ENCODE data around the gene ZDHHC13. TPM values are rescaled to one million over a fixed set of nuclear protein-coding genes. Genes with fewer than 3 reads are reported as not detected.
A peak's percentile ranks its signal among the peaks of the same experiment; 100 is the strongest.

ZDHHC13 gene
- total RNA-seq, 1 donor from 2014 or later, result 4.1 TPM

DNA sequence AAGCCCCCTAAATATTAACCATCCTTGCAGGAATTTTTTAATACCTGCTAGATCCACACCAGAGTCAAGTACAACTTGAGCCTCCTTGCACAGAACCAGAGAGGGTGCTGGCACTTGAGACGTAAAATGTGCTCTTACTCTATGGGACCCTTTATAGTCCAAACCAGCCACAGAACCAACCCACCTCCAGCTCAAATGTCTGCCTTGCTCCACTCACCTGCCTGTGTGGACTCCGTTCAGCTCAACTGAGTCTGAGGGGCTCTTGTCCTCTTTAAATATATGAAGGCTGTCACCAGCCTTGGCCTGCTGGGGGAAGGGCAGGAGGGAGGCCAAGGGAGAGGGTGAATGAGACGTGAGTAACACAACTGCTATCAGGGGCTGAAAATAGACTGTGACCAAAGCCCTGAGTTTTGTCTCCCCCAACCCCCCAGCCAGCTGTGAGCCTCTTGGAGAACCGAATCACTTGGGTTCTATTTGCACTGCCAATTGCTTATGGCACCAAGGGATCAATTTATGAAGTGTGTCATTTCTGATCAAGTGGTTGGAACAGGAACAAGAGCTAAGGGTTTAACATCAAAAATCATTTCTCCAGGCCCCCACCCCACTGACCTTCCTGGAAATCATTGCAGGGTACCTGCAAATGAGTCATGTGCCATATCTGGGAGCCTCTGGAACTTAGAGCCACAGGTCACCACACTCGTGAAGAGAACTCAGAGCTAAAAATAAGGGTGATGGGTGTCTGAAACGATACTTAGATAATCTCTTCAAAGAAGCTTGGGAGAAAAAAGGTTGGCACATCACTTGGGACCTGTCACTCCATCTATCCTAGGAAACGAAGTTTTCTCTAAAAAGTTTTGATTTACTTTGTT, 85.0 kb downstream of the ZDHHC13 start, which contains the start of gene CSRP3:
Gene CSRP3, minus strand, starts transcription at position 247 of the 869 bp plus-strand sequence. CDS start 9,535 bp downstream, outside the sequence.
- peak; percentile 94 for DNase-seq (ENCODE audit: low read depth)

- no peak for DNase-seq (ENCODE audit: low read depth)
Measured at GRCh38 chr11:19204836-19205235, 87.9 kb downstream of the ZDHHC13 start.

GRCh38 chr11:19208181-19208580, 91.2 kb downstream of the ZDHHC13 start:
- DNase-seq (ENCODE audit: low read depth), result no peak

GRCh38 chr11:19208959-19209546, 92.1 kb downstream of the ZDHHC13 start:
- no peak for DNase-seq (ENCODE audit: low read depth)

DNA sequence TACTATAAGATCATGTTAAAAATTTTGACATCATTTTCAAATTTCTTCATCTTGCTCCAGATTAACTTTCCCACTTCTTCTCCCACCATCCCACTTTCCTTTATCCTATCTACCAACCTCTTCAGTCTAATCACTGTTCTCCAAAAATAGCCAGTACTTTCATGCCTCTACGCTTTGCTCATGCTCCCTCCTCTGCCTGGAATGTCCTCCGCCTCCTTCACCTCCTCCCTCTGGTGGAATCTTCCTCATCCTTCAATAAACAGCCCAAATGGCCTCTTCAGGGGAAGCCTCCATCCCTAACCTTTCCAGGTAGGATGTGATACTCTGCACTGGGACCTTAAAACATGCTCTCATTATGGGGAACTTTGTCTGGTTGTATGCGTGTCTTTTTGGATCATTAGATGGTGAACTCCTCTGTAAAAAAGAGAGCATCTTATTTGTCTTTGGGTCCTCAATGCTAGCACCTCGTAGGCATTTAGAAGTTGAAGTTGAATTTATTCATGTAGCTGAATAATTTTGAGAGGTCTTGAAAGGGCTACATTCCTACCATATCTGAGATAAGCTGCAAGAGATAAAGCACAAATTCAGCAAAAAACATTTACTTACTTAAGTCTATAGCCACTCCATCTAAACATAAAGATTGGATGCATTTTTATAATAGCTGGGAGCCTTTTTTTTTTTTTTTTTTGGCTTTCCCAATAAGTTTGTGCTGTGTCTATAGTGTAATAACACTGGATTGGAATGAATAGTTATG, 92.8 kb downstream of the ZDHHC13 start:
- peak; percentile 53 for DNase-seq (ENCODE audit: low read depth)

- peak; percentile 87 for DNase-seq (ENCODE audit: low read depth)
Measured at GRCh38 chr11:19216021-19216420, 99.1 kb downstream of the ZDHHC13 start.

DNA sequence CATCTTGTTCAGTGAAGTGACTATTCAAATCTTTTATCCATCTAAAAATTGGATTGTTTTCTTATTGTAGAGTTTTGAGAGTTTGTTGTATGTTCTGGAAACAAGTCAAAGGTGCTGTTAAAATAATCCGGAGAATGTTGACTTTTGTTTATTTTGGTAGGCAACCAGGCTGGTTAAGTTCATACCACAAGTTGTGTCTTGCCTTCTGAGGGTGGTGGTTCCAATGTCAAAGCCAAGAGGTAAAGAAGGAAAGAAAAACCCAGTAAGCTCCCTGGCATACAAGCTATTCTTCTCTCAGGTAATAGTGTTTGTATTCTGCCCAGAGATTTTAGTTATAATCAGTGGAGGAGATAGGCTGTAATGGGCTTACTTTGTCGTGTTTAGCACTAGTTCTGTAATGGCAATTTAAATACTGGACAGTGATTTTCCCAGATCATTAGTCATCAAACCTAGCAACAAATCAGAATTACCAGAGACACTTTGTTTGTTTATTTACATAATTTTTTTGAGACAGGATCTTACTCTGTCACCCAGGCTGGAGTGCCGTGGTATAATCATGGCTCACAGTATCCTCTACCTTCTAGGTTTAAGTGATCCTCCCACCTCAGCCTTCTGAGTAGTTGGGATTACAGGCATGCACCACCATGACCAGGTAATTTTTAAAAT, 99.9 kb downstream of the ZDHHC13 start:
- no peak for DNase-seq (ENCODE audit: low read depth)

GRCh38 chr11:19218216-19218615, 101.2 kb downstream of the ZDHHC13 start:
- no peak for DNase-seq (ENCODE audit: low read depth)

DNA sequence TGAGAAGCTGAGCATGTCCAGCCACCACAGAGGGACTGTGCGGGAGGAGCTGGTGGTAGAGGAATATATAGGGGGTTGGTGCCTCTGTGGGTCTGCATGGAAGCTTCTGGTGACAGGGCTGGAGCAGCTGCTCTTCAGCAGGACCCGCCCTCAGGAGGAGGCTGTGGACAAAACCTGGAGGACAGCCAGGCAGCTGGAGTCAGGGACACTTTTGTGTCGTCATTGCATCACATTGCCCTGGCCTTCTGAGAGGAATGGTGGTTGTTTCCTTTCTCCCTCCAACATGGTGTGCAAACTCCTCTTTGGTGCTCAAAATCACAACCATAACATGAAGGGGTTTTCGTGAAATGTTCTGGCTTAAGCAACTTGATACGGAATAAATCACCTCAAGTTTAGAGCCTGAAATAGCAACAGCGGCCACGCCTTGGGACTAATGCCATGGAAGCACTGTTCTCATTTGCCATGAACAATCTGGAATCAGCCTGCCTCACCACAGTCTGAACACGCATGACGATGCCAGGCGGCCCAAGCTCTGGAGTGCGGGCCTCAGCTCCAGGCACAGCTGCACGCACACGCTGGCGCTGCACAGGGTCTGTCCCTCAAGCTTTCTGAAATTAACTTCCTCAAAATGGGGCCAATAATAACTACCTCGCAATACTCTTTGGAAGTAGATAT, 102.0 kb downstream of the ZDHHC13 start:
- DNase-seq (ENCODE audit: low read depth), result peak; percentile 97

DNA sequence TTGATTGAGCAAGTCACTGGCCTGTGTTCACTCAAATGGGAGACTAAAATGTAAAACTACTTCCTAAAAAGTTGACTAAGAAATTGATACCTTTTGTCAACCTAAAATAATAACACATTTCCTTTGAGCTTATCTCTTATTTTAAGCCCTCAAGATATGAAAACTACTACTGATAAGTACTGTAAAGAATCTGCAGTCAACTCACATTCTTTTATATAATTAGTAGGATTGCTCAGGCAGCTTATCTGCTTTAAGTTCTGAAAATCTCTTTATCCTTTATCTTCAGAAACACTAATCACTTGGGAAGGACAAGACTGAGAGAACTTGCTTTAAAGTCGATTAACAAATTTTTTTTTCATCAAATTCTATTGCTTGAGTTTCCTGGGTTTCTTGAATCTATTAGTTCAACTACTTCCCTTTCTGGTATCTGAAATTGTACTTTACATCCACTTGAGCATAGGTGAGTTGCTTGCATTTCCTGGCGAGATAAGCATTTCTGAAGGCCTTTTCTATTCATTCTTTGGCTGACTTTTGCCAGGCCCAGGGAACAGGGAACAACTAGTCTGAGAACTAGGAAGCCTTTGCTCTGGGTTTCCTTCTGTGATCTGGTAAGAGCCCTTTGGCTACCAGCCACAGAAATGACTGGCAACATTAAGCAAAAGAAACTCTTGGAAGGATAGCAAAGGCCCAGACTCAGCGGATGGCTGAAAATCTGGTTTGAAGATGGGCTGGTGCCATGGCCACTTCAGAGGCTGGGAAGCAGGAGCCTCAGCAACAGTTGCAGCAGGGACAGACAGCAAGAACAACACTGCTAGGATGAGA, 104.1 kb downstream of the ZDHHC13 start:
- peak; percentile 40 for DNase-seq (ENCODE audit: low read depth)

GRCh38 chr11:19225123-19225522, 108.2 kb downstream of the ZDHHC13 start:
- peak; percentile 87 for DNase-seq (ENCODE audit: low read depth)

- DNase-seq (ENCODE audit: low read depth), result no peak
Measured at GRCh38 chr11:19225581-19225980, 108.6 kb downstream of the ZDHHC13 start.

Other genes with a start within 250 kb of the ZDHHC13 start
- not detected in 2 replicates for gene MRGPRX1, start 177.8 kb upstream of the ZDHHC13 start, total RNA-seq
- gene MRGPRX2, start 56.5 kb upstream of the ZDHHC13 start, total RNA-seq, result not detected in 2 replicates
- gene CSRP3, start 84.8 kb downstream of the ZDHHC13 start, total RNA-seq, result 21.9 and 31.7 TPM in 2 replicates
- gene E2F8, start 123.8 kb downstream of the ZDHHC13 start, total RNA-seq, result 7.1 and 11.9 TPM in 2 replicates